ENCODE results near the gene TBC1D3. TPM values are rescaled to one million over a fixed set of nuclear protein-coding genes. Genes with fewer than 3 reads are reported as not detected.

Gene TBC1D3
- not detected in 2 replicates for total RNA-seq

DNA sequence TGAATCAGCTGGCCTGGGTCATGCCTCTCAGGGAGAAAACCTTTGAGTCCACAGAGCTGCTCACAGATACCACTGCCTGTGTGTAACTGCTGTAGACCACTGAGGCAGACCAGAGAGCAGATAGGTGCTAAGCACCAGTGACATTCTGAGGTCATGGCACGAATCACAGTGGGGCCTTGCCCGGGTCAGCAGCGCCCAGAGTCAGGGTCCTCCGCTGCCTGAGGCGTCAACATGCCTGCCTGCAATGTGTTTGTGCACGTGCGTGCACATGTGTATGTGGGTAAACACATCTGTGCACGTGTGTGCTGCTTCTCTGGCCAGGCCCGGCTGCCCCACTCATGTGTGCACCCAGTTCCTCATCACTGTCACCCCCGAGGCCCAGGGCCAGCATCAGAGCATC is at the start of gene TBC1D3:
Gene TBC1D3 (minus strand): TSS at position 101 of the 400 bp plus-strand sequence. CDS start 1,526 bp downstream, outside the sequence.

Other genes starting within 250 kb of the TBC1D3 start
- gene TBC1D3L, start 203.5 kb downstream of the TBC1D3 start, total RNA-seq: 2.4 and 4.2 TPM in 2 replicates
- gene TBC1D3D, start 188.6 kb downstream of the TBC1D3 start, total RNA-seq: not detected in 2 replicates
- gene TBC1D3C, start 123.9 kb downstream of the TBC1D3 start, total RNA-seq: not detected in 2 replicates
- gene TBC1D3E, start 64.6 kb downstream of the TBC1D3 start, total RNA-seq: not detected in 2 replicates
- 32.8 and 34.3 TPM in 2 replicates for gene MRPL45, start 104.6 kb upstream of the TBC1D3 start, total RNA-seq
- not detected in 2 replicates for gene GPR179, start 151.4 kb upstream of the TBC1D3 start, total RNA-seq
- gene SOCS7, start 159.3 kb upstream of the TBC1D3 start, total RNA-seq: 7.7 and 9.5 TPM in 2 replicates
- gene ARHGAP23, start 235.9 kb upstream of the TBC1D3 start, total RNA-seq: 36.4 and 67.6 TPM in 2 replicates